Upper lobe of right lung (tissue), 1 donor: Measurements from ENCODE around the gene ARHGAP23. TPM values are rescaled to one million over a fixed set of nuclear protein-coding genes. Genes with fewer than 3 reads are reported as not detected.

Source experiments
- ATAC-seq: fragments of 200-7000 bp; cut with Tn5 transposase; one replicate; pipeline ENCODE4 v1.9.1; 2020; ENCODE audit warnings: mild to moderate bottlenecking, moderate library complexity
- DNase-seq: peaks from one replicate; pipeline ENCODE4 v3.0.0-alpha.2; 2020
- H3K27ac ChIP-seq: fragments of 200-600 bp; one replicate; pipeline ENCODE4 v1.8.0; 2022
- H3K27me3 ChIP-seq: fragments of 200-600 bp; one replicate; pipeline ENCODE4 v1.8.0; 2022; ENCODE audit warnings: mild to moderate bottlenecking
- H3K36me3 ChIP-seq: fragments of 200-600 bp; one replicate; pipeline ENCODE4 v1.8.0; 2022
- H3K4me1 ChIP-seq: fragments of 200-600 bp; one replicate; pipeline ENCODE4 v1.8.0; 2022
- H3K4me3 ChIP-seq: fragments of 200-600 bp; one replicate; pipeline ENCODE4 v1.8.0; 2022; ENCODE audit warnings: mild to moderate bottlenecking
- H3K9me3 ChIP-seq: fragments of 200-600 bp; one replicate; pipeline ENCODE4 v1.8.0; 2022
- intact Hi-C: fragments of 100-400 bp; cut with DNase I; formaldehyde crosslinking; loops from one replicate; pipeline ENCODE4 v1.11.0; 2022
- total RNA-seq: library from RNA; stranded (reverse); fragmentation: NEBNext Ultra II Directional; extraction: Animal tissue kit (Norgen Biotek cat#: 25700); gene quantifications from one replicate; pipeline ENCODE4 v1.2.1, GENCODE V29; 2021
- TF ChIP-seq, protein P1 (sequence below): fragments of 200-600 bp; IDR thresholded peaks from one replicate; pipeline ENCODE4 v1.8.0; 2022; ENCODE audit warnings: antibody characterized with exemption
- donor health status: DM: no; HTN: yes; CAD: no; lungs with severe emphysema.

The ARHGAP23 gene
- total RNA-seq, 1 donor from 2014 or later, result 85.1 TPM

DNA sequence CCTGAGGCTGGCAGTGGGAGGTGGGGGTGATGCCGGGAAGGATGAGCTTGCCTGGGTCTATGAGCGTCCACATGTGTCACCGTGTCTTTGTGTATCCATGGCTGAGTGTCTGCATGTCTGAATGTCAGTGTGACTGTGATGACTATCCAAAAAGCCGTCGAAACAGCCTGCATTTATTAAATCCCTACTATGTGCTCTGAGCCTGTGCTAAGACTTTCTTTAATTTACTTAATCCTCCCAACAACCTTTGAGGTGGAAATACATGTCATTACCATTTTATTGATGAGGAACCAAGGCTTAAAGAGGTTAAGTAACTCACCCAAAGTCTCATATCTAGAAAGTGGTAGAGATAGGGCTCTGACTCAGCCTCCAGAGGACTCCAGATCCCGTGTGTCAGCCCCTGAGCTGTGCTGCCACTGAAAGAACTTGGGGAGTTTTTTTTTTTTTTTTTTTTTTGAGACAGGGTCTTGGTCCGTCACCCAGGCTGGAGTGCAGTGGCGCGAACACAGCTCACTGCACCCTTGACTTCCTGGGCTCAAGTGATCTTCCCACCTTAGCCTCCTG is 20.0 kb downstream of the ARHGAP23 start:
- peak overlapping the region; percentile 66 for H3K27ac ChIP-seq
- H3K9me3 ChIP-seq, result no peaks in the 10 kb centered on the region
- intact Hi-C loops, result no loop called here
- peaks cover 37% of the 10 kb centered on the region for H3K4me1 ChIP-seq
- H3K27me3 ChIP-seq, result peaks cover 5% of the 10 kb centered on the region
- H3K4me3 ChIP-seq, result no peak overlapping the region
- DNase-seq (no peak), ATAC-seq (no peak)
- no peaks in the 10 kb centered on the region for H3K36me3 ChIP-seq
- TF ChIP-seq, protein P1, sequence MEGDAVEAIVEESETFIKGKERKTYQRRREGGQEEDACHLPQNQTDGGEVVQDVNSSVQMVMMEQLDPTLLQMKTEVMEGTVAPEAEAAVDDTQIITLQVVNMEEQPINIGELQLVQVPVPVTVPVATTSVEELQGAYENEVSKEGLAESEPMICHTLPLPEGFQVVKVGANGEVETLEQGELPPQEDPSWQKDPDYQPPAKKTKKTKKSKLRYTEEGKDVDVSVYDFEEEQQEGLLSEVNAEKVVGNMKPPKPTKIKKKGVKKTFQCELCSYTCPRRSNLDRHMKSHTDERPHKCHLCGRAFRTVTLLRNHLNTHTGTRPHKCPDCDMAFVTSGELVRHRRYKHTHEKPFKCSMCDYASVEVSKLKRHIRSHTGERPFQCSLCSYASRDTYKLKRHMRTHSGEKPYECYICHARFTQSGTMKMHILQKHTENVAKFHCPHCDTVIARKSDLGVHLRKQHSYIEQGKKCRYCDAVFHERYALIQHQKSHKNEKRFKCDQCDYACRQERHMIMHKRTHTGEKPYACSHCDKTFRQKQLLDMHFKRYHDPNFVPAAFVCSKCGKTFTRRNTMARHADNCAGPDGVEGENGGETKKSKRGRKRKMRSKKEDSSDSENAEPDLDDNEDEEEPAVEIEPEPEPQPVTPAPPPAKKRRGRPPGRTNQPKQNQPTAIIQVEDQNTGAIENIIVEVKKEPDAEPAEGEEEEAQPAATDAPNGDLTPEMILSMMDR, result no peak

DNA sequence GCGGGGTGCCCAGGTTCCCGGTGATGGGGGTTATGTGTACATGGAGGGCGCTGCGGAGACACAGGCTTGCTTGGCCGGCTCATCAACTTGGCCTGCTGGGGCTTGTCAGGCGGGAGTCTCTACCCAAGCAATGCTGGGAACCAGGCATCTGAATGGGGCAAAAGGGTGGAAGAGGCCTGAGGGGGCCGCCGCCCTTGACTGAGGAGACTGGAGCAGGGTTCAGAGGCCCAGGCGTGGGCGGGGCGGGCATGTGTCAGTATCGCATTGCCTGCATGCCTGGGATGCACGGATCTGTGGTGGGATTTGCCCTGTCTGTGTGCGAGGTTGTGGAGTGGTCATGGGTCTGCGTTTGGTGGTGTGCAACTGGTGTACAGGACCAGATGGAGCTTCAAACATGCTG is 21.1 kb downstream of the ARHGAP23 start:
- no peaks in the 10 kb centered on the region for H3K9me3 ChIP-seq
- ATAC-seq, result no peak
- intact Hi-C loops, result no loop called here
- H3K27me3 ChIP-seq, result peaks cover 5% of the 10 kb centered on the region
- TF ChIP-seq, protein P1, result no peak
- H3K27ac ChIP-seq, result peak overlapping the region; percentile 47
- H3K4me1 ChIP-seq, result peaks cover 34% of the 10 kb centered on the region
- H3K36me3 ChIP-seq, result no peaks in the 10 kb centered on the region
- H3K4me3 ChIP-seq, result no peak overlapping the region
- DNase-seq, result no peak

DNA sequence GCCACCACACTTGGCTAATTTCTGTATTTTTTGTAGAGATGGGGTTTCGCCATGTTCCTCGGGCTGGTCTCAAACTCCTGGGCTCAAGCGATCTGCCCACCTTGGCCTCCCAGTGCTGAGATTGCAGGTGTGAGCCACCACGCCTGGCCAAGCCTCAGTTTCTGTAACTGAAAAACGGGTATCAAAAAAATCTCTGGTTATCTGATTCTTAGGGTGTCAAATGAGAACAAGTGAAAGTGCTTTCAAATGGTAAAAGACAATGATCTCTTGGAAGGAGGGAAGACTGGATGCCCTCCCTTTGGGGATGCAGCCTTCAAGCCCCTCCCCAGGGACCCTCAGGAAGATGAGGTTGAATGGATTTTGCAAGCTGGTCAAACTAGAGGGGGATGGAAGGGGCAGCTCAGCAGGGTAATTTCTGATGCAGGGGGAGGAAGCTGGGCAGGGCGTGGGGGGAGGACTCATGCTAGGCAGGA is 22.3 kb downstream of the ARHGAP23 start:
- Histone ChIP-seq H3K4me3 (no peak overlapping the region), H3K27me3 (peaks cover 5% of the 10 kb centered on the region), H3K27ac (peak overlapping the region; percentile 47), H3K9me3 (no peaks in the 10 kb centered on the region), H3K4me1 (peaks cover 42% of the 10 kb centered on the region), H3K36me3 (no peaks in the 10 kb centered on the region)
- ATAC-seq (no peak), DNase-seq (no peak)
- intact Hi-C loops, result no loop called here
- TF ChIP-seq, protein P1, result no peak

DNA sequence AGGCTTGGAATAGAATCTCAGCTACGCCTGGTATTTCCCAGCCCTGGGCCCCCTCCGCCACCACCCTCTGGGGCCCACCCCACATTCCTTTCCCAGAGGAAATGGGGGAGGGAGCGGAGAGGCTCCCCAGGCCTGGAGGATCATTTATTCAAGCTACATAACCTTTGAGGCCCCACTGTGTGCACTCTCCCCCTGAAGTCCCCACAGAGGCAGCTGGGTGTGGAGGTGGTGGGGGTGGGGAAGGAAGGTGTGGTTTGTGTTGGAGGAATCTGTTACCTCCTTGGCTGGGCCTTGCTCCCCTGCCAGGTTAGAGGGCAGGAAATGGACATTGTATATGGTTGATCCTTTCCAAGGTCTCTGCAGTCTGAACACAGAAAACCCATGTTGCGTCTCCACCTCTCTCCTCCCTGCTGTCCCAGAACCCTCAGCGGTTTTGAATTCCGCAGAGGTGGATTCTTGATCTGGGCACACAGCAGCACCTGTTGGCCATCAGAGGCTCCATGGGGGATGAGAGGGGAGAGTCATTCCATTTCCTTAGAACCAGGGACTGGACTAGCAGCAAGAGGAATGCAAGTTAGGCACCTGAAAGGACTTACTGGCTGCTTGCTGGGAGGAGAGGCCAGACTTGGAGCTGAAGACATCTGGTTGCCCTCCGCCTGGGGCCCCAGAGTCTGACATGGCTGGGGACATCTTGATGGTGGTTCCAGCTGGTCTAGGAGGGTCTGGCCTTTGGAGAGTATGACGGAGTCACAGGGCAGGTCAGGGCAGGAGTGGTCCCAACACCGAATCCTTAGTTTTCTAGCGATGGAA is 23.0 kb downstream of the ARHGAP23 start:
- intact Hi-C loops, result no loop called here
- H3K4me3 ChIP-seq, result peak overlapping the region; percentile 31
- H3K36me3 ChIP-seq, result no peaks in the 10 kb centered on the region
- DNase-seq, result no peak
- H3K27ac ChIP-seq, result peak overlapping the region; percentile 79
- peaks cover 5% of the 10 kb centered on the region for H3K27me3 ChIP-seq
- H3K4me1 ChIP-seq, result peaks cover 47% of the 10 kb centered on the region
- no peaks in the 10 kb centered on the region for H3K9me3 ChIP-seq
- peak; percentile 67 for ATAC-seq
- TF ChIP-seq, protein P1, result no peak

DNA sequence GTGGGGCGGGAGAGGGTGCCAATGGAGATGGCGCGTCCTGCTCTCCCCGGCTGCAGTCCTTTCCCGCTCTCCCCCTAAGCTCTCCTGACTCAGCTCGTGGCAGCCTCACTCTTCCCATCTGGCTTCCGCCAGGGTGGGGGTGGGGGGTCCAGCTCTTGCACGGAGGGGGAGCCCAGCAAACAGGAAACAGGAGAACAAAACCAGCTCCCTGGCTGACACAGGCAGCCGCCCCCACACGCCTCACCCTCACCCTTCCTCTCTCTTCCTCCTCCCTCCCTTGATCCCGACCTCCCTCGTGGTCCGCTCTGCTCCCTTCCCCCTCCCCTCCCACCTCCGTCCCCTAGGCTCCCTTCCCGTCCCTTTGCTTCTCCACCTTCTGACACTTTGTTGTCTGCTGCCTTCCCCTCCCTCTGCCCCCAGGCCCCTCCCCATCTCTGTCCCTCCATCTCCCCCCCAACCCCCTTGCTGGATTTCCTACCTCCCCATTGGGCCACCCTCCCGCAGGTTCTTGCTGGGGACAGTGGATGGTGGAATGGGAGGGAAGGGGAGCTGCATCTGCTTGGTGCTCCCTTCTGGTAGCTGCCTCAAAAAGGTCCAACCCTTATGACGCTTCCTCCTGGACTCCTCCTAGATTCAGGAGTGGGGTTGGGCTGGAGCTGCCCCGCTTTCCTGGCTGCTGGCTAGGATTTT is 23.7 kb downstream of the ARHGAP23 start:
- H3K36me3 ChIP-seq, result no peaks in the 10 kb centered on the region
- TF ChIP-seq, protein P1, result no peak
- ATAC-seq, result no peak
- H3K27me3 ChIP-seq, result peaks cover 5% of the 10 kb centered on the region
- intact Hi-C loops, result no loop called here
- H3K27ac ChIP-seq, result peak overlapping the region; percentile 79
- no peak for DNase-seq
- no peaks in the 10 kb centered on the region for H3K9me3 ChIP-seq
- H3K4me3 ChIP-seq, result peak overlapping the region; percentile 31
- H3K4me1 ChIP-seq, result peaks cover 47% of the 10 kb centered on the region
